Mesothelial cell of epicardium (in vitro differentiated cells): ENCODE data around the gene FAM186B. TPM values are rescaled to one million over a fixed set of nuclear protein-coding genes. Genes with fewer than 3 reads are reported as not detected.

ENCODE experiments used
- DNase-seq, 2 experiments: peaks; one replicate each; pipeline ENCODE4 v3.0.0; 2021; ENCODE audit warnings: low spot score in 2 of 2; ENCODE audit not compliant: unreplicated experiment in 2 of 2
- H3K27ac Mint-ChIP-seq: 2 replicates; pipeline ENCODE4 v1.8.0; 2021; ENCODE audit warnings: mixed read lengths
- H3K27me3 Mint-ChIP-seq: 2 replicates; pipeline ENCODE4 v1.8.0; 2021; ENCODE audit warnings: low read depth, mixed read lengths
- H3K36me3 Mint-ChIP-seq: 2 replicates; pipeline ENCODE4 v1.8.0; 2021; ENCODE audit warnings: mixed read lengths
- H3K4me1 Mint-ChIP-seq: 2 replicates; pipeline ENCODE4 v1.8.0; 2021; ENCODE audit warnings: mixed read lengths
- H3K4me3 Mint-ChIP-seq: 2 replicates; pipeline ENCODE4 v1.8.0; 2021; ENCODE audit warnings: mild to moderate bottlenecking, moderate library complexity, mixed read lengths
- H3K9me3 Mint-ChIP-seq: 2 replicates; pipeline ENCODE4 v1.8.0; 2021; ENCODE audit warnings: mixed read lengths
- CTCF ChIP-seq: fragments of 200-600 bp; sonication (generic); IDR thresholded peaks from one replicate; pipeline ENCODE4 v1.5.0; 2021; ENCODE audit warnings: antibody characterized with exemption; ENCODE audit not compliant: unreplicated experiment
- total RNA-seq: library from RNA; stranded (reverse); gene quantifications from 3 replicates; pipeline ENCODE4 v1.2.1, GENCODE V29; 2021

Gene FAM186B
- total RNA-seq, 1 donor from 2014 or later = 0.40 TPM

GRCh38 chr12:49549735-49550692, 55.4 kb downstream of the FAM186B start:
- Mint-ChIP-seq H3K27ac (no peak overlapping the region), H3K4me3 (peak overlapping the region; percentile 3), H3K27me3 (peaks cover 42% of the 10 kb centered on the region), H3K9me3 (no peaks in the 10 kb centered on the region), H3K4me1 (peaks cover 12% of the 10 kb centered on the region), H3K36me3 (no peaks in the 10 kb centered on the region)
- no peak for DNase-seq
- no peak for TF ChIP-seq CTCF

- Mint-ChIP-seq H3K36me3 (no peaks in the 10 kb centered on the region), H3K27me3 (peaks cover 52% of the 10 kb centered on the region), H3K27ac (no peak overlapping the region), H3K9me3 (no peaks in the 10 kb centered on the region), H3K4me1 (peaks cover 15% of the 10 kb centered on the region), H3K4me3 (peak overlapping the region; percentile 57)
- TF ChIP-seq CTCF = no peak
- DNase-seq = peak in 1 of 2 experiments; percentile 58
These were observed 56.4 kb downstream of the FAM186B start for GRCh38 chr12:49548822-49549648.

GRCh38 chr12:49548481-49548821, 57.0 kb downstream of the FAM186B start:
- Mint-ChIP-seq H3K4me1 (peaks cover 16% of the 10 kb centered on the region), H3K27me3 (peaks cover 56% of the 10 kb centered on the region), H3K27ac (no peak overlapping the region)

GRCh38 chr12:49547090-49547690, 58.2 kb downstream of the FAM186B start:
- Mint-ChIP-seq H3K36me3 (no peaks in the 10 kb centered on the region), H3K4me1 (peaks cover 16% of the 10 kb centered on the region), H3K27ac (no peak overlapping the region), H3K9me3 (no peaks in the 10 kb centered on the region), H3K4me3 (no peak overlapping the region), H3K27me3 (peaks cover 69% of the 10 kb centered on the region)
- TF ChIP-seq CTCF = no peak
- DNase-seq = no peak

More at GRCh38 chr12:49548481-49548821, 57.0 kb downstream of the FAM186B start:
- TF ChIP-seq CTCF = no peak
- no peak for DNase-seq
- no peaks in the 10 kb centered on the region for H3K9me3 Mint-ChIP-seq
- no peak overlapping the region for H3K4me3 Mint-ChIP-seq
- no peaks in the 10 kb centered on the region for H3K36me3 Mint-ChIP-seq

- Mint-ChIP-seq H3K36me3 (no peaks in the 10 kb centered on the region), H3K27ac (no peak overlapping the region)
These were observed 59.0 kb downstream of the FAM186B start for GRCh38 chr12:49546481-49546880.

More at GRCh38 chr12:49546481-49546880, 59.0 kb downstream of the FAM186B start:
- H3K4me1 Mint-ChIP-seq = peaks cover 17% of the 10 kb centered on the region
- no peaks in the 10 kb centered on the region for H3K9me3 Mint-ChIP-seq
- no peak for TF ChIP-seq CTCF
- H3K4me3 Mint-ChIP-seq = no peak overlapping the region
- DNase-seq = no peak
- H3K27me3 Mint-ChIP-seq = peaks cover 72% of the 10 kb centered on the region
